HepG2 (cell line): Measurements from ENCODE around the gene RNU6-1. TPM values are rescaled to one million over a fixed set of nuclear protein-coding genes. Genes with fewer than 3 reads are reported as not detected.

Experiments
- AGO2 ChIP-seq: fragments of 200-400 bp; formaldehyde crosslinking; optimal IDR thresholded peaks from 2 replicates; pipeline ENCODE3; 2017; ENCODE audit warnings: mild to moderate bottlenecking, low read depth, low read length, moderate library complexity
- ARHGAP35 ChIP-seq: sonication (generic); formaldehyde crosslinking; IDR thresholded peaks from 2 replicates; pipeline ENCODE4 v1.9.0; 2022; ENCODE audit warnings: mild to moderate bottlenecking, inconsistent platforms, moderate library complexity, missing genetic modification reagents, borderline replicate concordance
- ARID2 ChIP-seq: sonication (generic); formaldehyde crosslinking; IDR thresholded peaks from 2 replicates; pipeline ENCODE4 v1.8.1; 2022; ENCODE audit warnings: mild to moderate bottlenecking, missing genetic modification reagents, borderline replicate concordance
- HCFC1 ChIP-seq: fragments of 150-350 bp; IDR thresholded peaks from 2 replicates; pipeline ENCODE4 v1.6.1; 2014; ENCODE audit warnings: low read depth, low read length
- KLF12 ChIP-seq: sonication (generic); formaldehyde crosslinking; IDR thresholded peaks from 2 replicates; pipeline ENCODE4 v1.4.0; 2020; ENCODE audit warnings: missing genetic modification reagents, borderline replicate concordance
- MED13 ChIP-seq: sonication (generic); formaldehyde crosslinking; IDR thresholded peaks from 2 replicates; pipeline ENCODE4 v1.5.0; 2020; ENCODE audit warnings: missing genetic modification reagents
- SAP130 ChIP-seq: IDR thresholded peaks from 2 replicates; pipeline ENCODE4 v1.6.1; 2016; ENCODE audit warnings: low read depth
- SIN3A ChIP-seq: IDR thresholded peaks from 2 replicates; pipeline ENCODE4 v1.6.1; 2011; ENCODE audit warnings: low read depth, mild to moderate bottlenecking, control low read depth, low read length, borderline replicate concordance
- STAT5B ChIP-seq: sonication (generic); formaldehyde crosslinking; IDR thresholded peaks from 2 replicates; pipeline ENCODE4 v1.4.0; 2020; ENCODE audit warnings: missing genetic modification reagents
- ZFP37 ChIP-seq: sonication (generic); formaldehyde crosslinking; IDR thresholded peaks from 2 replicates; pipeline ENCODE4 v1.4.0; 2020; ENCODE audit warnings: missing genetic modification reagents, borderline replicate concordance
- ZNF20 ChIP-seq: sonication (generic); formaldehyde crosslinking; IDR thresholded peaks from 2 replicates; pipeline ENCODE4 v1.4.0; 2020; ENCODE audit warnings: mild to moderate bottlenecking, moderate library complexity, missing genetic modification reagents
- ZNF317 ChIP-seq: sonication (generic); formaldehyde crosslinking; IDR thresholded peaks from 2 replicates; pipeline ENCODE4 v1.5.0; 2020; ENCODE audit warnings: mild to moderate bottlenecking, missing genetic modification reagents
- ZNF333 ChIP-seq: sonication (generic); formaldehyde crosslinking; IDR thresholded peaks from 2 replicates; pipeline ENCODE4 v1.4.0; 2020; ENCODE audit warnings: mild to moderate bottlenecking, missing genetic modification reagents, borderline replicate concordance
- ZNF570 ChIP-seq: sonication (generic); formaldehyde crosslinking; IDR thresholded peaks from 2 replicates; pipeline ENCODE4 v1.4.0; 2020; ENCODE audit warnings: mild to moderate bottlenecking, missing genetic modification reagents, borderline replicate concordance
- ZNF788 ChIP-seq: sonication (generic); formaldehyde crosslinking; IDR thresholded peaks from 2 replicates; pipeline ENCODE4 v1.5.0; 2020; ENCODE audit warnings: mild to moderate bottlenecking, missing genetic modification reagents, borderline replicate concordance
- ZNF891 ChIP-seq: sonication (generic); formaldehyde crosslinking; IDR thresholded peaks from 2 replicates; pipeline ENCODE4 v1.5.0; 2020; ENCODE audit warnings: mild to moderate bottlenecking, missing genetic modification reagents
- ZSCAN9 ChIP-seq: IDR thresholded peaks from 2 replicates; pipeline ENCODE4 v1.6.1; 2016; ENCODE audit warnings: borderline replicate concordance
- polyA plus RNA-seq, 8 experiments: library from polyadenylated mRNA; depleted of rRNA in 3 of 8; stranded (reverse) in 7 of 8; unstranded in 1 of 8; fragments of >200 nt; fragmentation: Illumina TruSeq in 4 of 8; extraction: Trizol in 4 of 8; gene quantifications; 2 replicates each; pipeline versions ENCODE4 v1.2.1 to v1.2.3, GENCODE V29; 2011 to 2016; ENCODE audit warnings: low read depth in 4 of 8, missing spikeins in 1 of 8, mixed read lengths in 1 of 8; ENCODE audit not compliant: insufficient read depth in 1 of 8
- total RNA-seq, 5 experiments: library from RNA; depleted of rRNA; stranded (reverse); fragments of >200 nt; fragmentation: Illumina TruSeq; extraction: Trizol; gene quantifications; 2 replicates each; pipeline ENCODE4 v1.2.3, GENCODE V29; 2016; ENCODE audit warnings: low read depth in 1 of 5
- TF ChIP-seq, protein P1 (sequence below): IDR thresholded peaks from 2 replicates; pipeline ENCODE4 v1.6.1; 2016; ENCODE audit warnings: missing compliant biosample characterization, missing genetic modification reagents, borderline replicate concordance
- TF ChIP-seq, protein P2 (sequence below): sonication (generic); formaldehyde crosslinking; IDR thresholded peaks from 2 replicates; pipeline ENCODE4 v1.4.0; 2020; ENCODE audit warnings: missing genetic modification reagents, borderline replicate concordance
- TF ChIP-seq, protein P3 (sequence below): IDR thresholded peaks from 2 replicates; pipeline ENCODE4 v1.6.1; 2016; ENCODE audit warnings: low read depth, control low read depth
- TF ChIP-seq, protein P4 (sequence below): sonication (generic); formaldehyde crosslinking; IDR thresholded peaks from 2 replicates; pipeline ENCODE4 v1.5.0; 2020; ENCODE audit warnings: missing genetic modification reagents, mild to moderate bottlenecking, borderline replicate concordance
- TF ChIP-seq, protein P5 (sequence below): sonication (generic); formaldehyde crosslinking; IDR thresholded peaks from 2 replicates; pipeline ENCODE4 v1.5.0; 2020; ENCODE audit warnings: missing genetic modification reagents

Gene RNU6-1
- total and polyA plus RNA-seq, 2 of the 13 experiments (the other 11 are each of a cell fraction or from before 2014, with no cell fraction given) = under 0.01 TPM; not detected in 1

DNA sequence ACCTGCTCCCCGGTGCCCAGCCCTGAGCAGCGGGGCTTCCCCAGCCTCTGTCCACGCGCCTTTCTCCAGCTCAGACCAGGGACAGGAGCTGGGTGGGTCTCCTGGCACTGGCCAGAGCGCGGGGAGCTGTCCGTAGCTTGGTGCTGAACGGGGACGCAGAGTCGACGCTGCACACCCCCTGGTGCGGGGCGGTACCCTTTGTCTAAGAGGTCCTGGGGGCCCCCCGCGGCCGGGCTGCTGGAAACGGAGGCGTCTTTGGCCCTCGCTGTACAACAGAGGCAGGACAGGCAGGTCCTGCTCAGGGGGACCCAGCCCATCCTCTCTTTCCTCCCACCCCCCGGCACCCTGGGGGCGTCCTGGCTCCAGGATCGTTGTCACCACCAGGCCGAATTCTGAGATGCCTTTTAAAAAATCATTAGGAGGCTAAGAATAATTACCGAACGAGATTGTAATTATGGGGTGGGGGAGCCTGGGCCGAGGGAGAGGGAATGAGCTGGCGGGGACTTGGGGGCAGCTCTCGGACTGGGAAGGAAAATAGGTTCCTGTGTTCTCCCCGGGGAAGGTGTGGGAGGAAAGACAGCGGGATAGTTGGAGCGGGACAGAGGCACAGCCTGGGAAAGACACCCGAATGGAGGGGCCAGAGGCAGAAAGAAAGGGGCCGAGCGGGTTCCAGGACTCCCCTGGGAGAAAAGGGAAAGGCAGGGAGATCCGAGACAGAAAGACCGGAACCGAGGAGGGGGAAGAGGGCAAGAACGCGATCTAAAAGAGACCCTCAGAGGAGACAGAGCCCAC lies 18.7 kb downstream of the RNU6-1 start (continued):
- TF ChIP-seq ZNF333 (CRISPR knock-in tag) (no peak), ARID2 (CRISPR knock-in tag) (0 out of 2 replicates have a peak, but pooled peaks have one; percentile 35), SIN3A (peak; percentile 31; the same call in 1 of the 2 replicates), ZNF317 (CRISPR knock-in tag) (0 out of 2 replicates have a peak, but pooled peaks have one; percentile 29), KLF12 (CRISPR knock-in tag) (0 out of 2 replicates have a peak, but pooled peaks have one; percentile 44), HCFC1 (no peak), ZSCAN9 (0 out of 2 replicates have a peak, but pooled peaks have one; percentile 48), ARHGAP35 (CRISPR knock-in tag) (no peak), MED13 (CRISPR knock-in tag) (0 out of 2 replicates have a peak, but pooled peaks have one; percentile 39), AGO2 (no peak), ZNF570 (CRISPR knock-in tag) (no peak), SAP130 (peak; percentile 64), ZNF788 (CRISPR knock-in tag) (no peak), STAT5B (CRISPR knock-in tag) (no peak), ZFP37 (CRISPR knock-in tag) (peak; percentile 30; the same call in 1 of the 2 replicates), ZNF20 (CRISPR knock-in tag) (no peak), ZNF891 (CRISPR knock-in tag) (peak; percentile 26; the same call in 1 of the 2 replicates)
- TF ChIP-seq, protein P1, sequence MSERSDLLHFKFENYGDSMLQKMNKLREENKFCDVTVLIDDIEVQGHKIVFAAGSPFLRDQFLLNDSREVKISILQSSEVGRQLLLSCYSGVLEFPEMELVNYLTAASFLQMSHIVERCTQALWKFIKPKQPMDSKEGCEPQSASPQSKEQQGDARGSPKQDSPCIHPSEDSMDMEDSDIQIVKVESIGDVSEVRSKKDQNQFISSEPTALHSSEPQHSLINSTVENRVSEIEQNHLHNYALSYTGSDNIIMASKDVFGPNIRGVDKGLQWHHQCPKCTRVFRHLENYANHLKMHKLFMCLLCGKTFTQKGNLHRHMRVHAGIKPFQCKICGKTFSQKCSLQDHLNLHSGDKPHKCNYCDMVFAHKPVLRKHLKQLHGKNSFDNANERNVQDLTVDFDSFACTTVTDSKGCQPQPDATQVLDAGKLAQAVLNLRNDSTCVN (CRISPR knock-in tag) = peak; percentile 66; the same call in 1 of the 2 replicates
- TF ChIP-seq, protein P2, sequence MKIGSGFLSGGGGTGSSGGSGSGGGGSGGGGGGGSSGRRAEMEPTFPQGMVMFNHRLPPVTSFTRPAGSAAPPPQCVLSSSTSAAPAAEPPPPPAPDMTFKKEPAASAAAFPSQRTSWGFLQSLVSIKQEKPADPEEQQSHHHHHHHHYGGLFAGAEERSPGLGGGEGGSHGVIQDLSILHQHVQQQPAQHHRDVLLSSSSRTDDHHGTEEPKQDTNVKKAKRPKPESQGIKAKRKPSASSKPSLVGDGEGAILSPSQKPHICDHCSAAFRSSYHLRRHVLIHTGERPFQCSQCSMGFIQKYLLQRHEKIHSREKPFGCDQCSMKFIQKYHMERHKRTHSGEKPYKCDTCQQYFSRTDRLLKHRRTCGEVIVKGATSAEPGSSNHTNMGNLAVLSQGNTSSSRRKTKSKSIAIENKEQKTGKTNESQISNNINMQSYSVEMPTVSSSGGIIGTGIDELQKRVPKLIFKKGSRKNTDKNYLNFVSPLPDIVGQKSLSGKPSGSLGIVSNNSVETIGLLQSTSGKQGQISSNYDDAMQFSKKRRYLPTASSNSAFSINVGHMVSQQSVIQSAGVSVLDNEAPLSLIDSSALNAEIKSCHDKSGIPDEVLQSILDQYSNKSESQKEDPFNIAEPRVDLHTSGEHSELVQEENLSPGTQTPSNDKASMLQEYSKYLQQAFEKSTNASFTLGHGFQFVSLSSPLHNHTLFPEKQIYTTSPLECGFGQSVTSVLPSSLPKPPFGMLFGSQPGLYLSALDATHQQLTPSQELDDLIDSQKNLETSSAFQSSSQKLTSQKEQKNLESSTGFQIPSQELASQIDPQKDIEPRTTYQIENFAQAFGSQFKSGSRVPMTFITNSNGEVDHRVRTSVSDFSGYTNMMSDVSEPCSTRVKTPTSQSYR (CRISPR knock-in tag) = 0 out of 2 replicates have a peak, but pooled peaks have one; percentile 15
- TF ChIP-seq, protein P3, sequence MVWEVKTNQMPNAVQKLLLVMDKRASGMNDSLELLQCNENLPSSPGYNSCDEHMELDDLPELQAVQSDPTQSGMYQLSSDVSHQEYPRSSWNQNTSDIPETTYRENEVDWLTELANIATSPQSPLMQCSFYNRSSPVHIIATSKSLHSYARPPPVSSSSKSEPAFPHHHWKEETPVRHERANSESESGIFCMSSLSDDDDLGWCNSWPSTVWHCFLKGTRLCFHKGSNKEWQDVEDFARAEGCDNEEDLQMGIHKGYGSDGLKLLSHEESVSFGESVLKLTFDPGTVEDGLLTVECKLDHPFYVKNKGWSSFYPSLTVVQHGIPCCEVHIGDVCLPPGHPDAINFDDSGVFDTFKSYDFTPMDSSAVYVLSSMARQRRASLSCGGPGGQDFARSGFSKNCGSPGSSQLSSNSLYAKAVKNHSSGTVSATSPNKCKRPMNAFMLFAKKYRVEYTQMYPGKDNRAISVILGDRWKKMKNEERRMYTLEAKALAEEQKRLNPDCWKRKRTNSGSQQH (CRISPR knock-in tag) = 0 out of 2 replicates have a peak, but pooled peaks have one; percentile 38
- TF ChIP-seq, protein P4, sequence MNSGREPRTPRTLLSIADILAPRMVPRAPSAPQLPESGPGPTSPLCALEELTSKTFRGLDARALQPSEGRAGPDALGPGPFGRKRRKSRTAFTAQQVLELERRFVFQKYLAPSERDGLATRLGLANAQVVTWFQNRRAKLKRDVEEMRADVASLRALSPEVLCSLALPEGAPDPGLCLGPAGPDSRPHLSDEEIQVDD = no peak
- TF ChIP-seq, protein P5, sequence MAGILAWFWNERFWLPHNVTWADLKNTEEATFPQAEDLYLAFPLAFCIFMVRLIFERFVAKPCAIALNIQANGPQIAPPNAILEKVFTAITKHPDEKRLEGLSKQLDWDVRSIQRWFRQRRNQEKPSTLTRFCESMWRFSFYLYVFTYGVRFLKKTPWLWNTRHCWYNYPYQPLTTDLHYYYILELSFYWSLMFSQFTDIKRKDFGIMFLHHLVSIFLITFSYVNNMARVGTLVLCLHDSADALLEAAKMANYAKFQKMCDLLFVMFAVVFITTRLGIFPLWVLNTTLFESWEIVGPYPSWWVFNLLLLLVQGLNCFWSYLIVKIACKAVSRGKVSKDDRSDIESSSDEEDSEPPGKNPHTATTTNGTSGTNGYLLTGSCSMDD (CRISPR knock-in tag) = no peak; the same call in 1 of the 2 replicates
